ENCODE results near the gene RAB37. TPM values are rescaled to one million over a fixed set of nuclear protein-coding genes. Genes with fewer than 3 reads are reported as not detected.
A peak's percentile ranks its signal among the peaks of the same experiment; 100 is the strongest.

RAB37 gene
- total and polyA plus RNA-seq, 2 of the 8 experiments (the other 6 are each of a cell fraction or from before 2014, with no cell fraction given), result 5.5 to 6.1 TPM

- H3K14ac ChIP-seq (ENCODE audit: insufficient read length), result no peak overlapping the region
- no peak overlapping the region for H2BK120ac ChIP-seq (replicated peaks; ENCODE audit: low read depth, low read length)
- peak overlapping the region; percentile 51; the same call in 1 of the 2 replicates for H3K27ac ChIP-seq (ENCODE audit: low read depth, low read length)
- 0 out of 2 replicates have a peak overlapping the region, but pooled peaks have one; percentile 78 for H2BK5ac ChIP-seq (ENCODE audit: low read depth, low read length)
- ChIA-PET CTCF (ENCODE audit: partially characterized antibody) (interaction anchor here (6.3 to 15.7 kb wide), 4 partner anchors 10 to 24 kb away, joined by 45 to 231 read pairs (median 112); partner anchors contain the start of genes NAT9 and RAB37), POLR2A (ENCODE audit: partially characterized antibody) (interaction anchor here (0.5 to 6.5 kb wide), 4 partner anchors 10 to 98 kb away, joined by 3 to 70 read pairs (median 24); partner anchors contain the start of genes NAT9 and NHERF1)
- H4K20me1 ChIP-seq (replicated peaks in 1 of 2; ENCODE audit: control insufficient read depth in 1 of 2, insufficient read depth in 2 of 2, low read length in 2 of 2), result peaks cover 3 to 14% of the 10 kb centered on the region in 2 experiments
- H3K27me3 ChIP-seq (replicated peaks in 1 of 4; ENCODE audit: control insufficient read depth in 3 of 4, extremely low read depth in 1 of 4, insufficient read depth in 3 of 4, low read length in 3 of 4), result no peaks in the 10 kb centered on the region
- H4K5ac ChIP-seq (ENCODE audit: insufficient read length, low read depth, low read length), result no peak overlapping the region
- H4K91ac ChIP-seq (replicated peaks; ENCODE audit: insufficient read length, low read length), result peak overlapping the region; percentile 62
- H4K8ac ChIP-seq (ENCODE audit: extremely low read depth, insufficient read depth, low read length), result no peak overlapping the region; the same call in 1 of the 2 replicates
- H3K9ac ChIP-seq (replicated peaks in 1 of 4; ENCODE audit: extremely low read depth in 1 of 4, low read depth in 3 of 4, low read length in 3 of 4), result no peak overlapping the region
- 0 out of 2 replicates have a peak overlapping the region, but pooled peaks have one; percentile 32 for H2BK20ac ChIP-seq (ENCODE audit: low read length)
- peak overlapping the region; percentile 75 for H3K18ac ChIP-seq (ENCODE audit: extremely low read depth, low read length)
- no peak overlapping the region for H2BK15ac ChIP-seq (ENCODE audit: low read length)
- H3K23ac ChIP-seq (ENCODE audit: insufficient read length), result no peak overlapping the region
- no peaks in the 10 kb centered on the region for H3K23me2 ChIP-seq (ENCODE audit: low read depth, low read length)
- H3K4me1 ChIP-seq (replicated peaks in 1 of 4; ENCODE audit: control insufficient read depth in 3 of 4, insufficient read depth in 4 of 4, low read length in 3 of 4), result peaks cover 10 to 70% (median 52%) of the 10 kb centered on the region in 4 experiments
- peak overlapping the region in 1 of 2 experiments; percentile 59; a peak in 1 of 4 replicates for H3K4me2 ChIP-seq (ENCODE audit: insufficient read depth in 1 of 2, low read depth in 2 of 2, low read length in 2 of 2)
- FAIRE-seq (no peak), DNase-seq (ENCODE audit: low read depth in 1 of 2, low spot score in 2 of 2) (no peak)
- no peak overlapping the region for H3K4me3 ChIP-seq (ENCODE audit: extremely low read depth in 1 of 4, insufficient read depth in 2 of 4, low read depth in 3 of 4, low read length in 4 of 4)
- H3K56ac ChIP-seq (replicated peaks; ENCODE audit: insufficient read length, low read depth, low read length), result no peak overlapping the region
- WGBS, 2 experiments (ENCODE audit: extremely low coverage in 1 of 2, insufficient coverage in 1 of 2, insufficient read length in 1 of 2, insufficient replicate concordance in 2 of 2, low coverage in 1 of 2, low lambda C conversion rate in 2 of 2, missing lambda C conversion rate in 1 of 2), result 93% methylated on average over 5 of the region's 5 CpGs; no CpG with 5 or more reads in 1 of the 2 experiments
- no peak overlapping the region for H2BK12ac ChIP-seq (ENCODE audit: low read depth, low read length)
- no peak overlapping the region for H2AFZ ChIP-seq (ENCODE audit: low read length)
- H2AK5ac ChIP-seq (ENCODE audit: low read depth, low read length), result peak overlapping the region; percentile 65; the same call in 1 of the 2 replicates
- H3K79me1 ChIP-seq (ENCODE audit: low read depth, low read length), result peaks cover 22% of the 10 kb centered on the region
- H3K36me3 ChIP-seq (ENCODE audit: control insufficient read depth in 2 of 4, insufficient read depth in 4 of 4, low read length in 3 of 4), result peaks cover 0 to 4% (median 0%) of the 10 kb centered on the region in 4 experiments; a peak in 1 of 8 replicates
- H3K4ac ChIP-seq (replicated peaks; ENCODE audit: insufficient read length, low read depth, low read length), result peak overlapping the region; percentile 87
- H3K9me3 ChIP-seq (ENCODE audit: insufficient read depth in 2 of 2, low read depth in 1 of 2, low read length in 1 of 2), result no peaks in the 10 kb centered on the region
- H3K79me2 ChIP-seq (ENCODE audit: control insufficient read depth in 1 of 2, insufficient read depth in 2 of 2, low read length in 2 of 2), result peaks cover 0 to 48% of the 10 kb centered on the region in 2 experiments; a peak in 2 of 4 replicates
- TF ChIP-seq KDM4A (IDR thresholded peaks at IDR 0.05; ENCODE audit: low read depth, low read length, severe bottlenecking) (no peak), GTF2F1 (IDR thresholded peaks at IDR 0.05; ENCODE audit: borderline replicate concordance, low read depth, low read length) (no peak), SRF (IDR thresholded peaks at IDR 0.05; ENCODE audit: low read depth, low read length) (no peak), SP4 (IDR thresholded peaks at IDR 0.05; ENCODE audit: low read length) (no peak), KDM5A (IDR thresholded peaks at IDR 0.05; ENCODE audit: low read length) (no peak), CTBP2 (IDR thresholded peaks at IDR 0.05; ENCODE audit: borderline replicate concordance, insufficient read depth, insufficient read length, low read length) (no peak), CEBPB (IDR thresholded peaks at IDR 0.05; ENCODE audit: low read depth, low read length) (no peak), TCF12 (IDR thresholded peaks at IDR 0.05; ENCODE audit: low read depth, low read length) (no peak), BACH1 (IDR thresholded peaks at IDR 0.05; ENCODE audit: low read length) (no peak), RFX5 (IDR thresholded peaks at IDR 0.05; ENCODE audit: borderline replicate concordance, low read depth, low read length) (no peak), MAX (IDR thresholded peaks at IDR 0.05) (no peak), ATF2 (IDR thresholded peaks at IDR 0.05; ENCODE audit: low read length) (no peak)
Measured at GRCh38 chr17:74761419-74761818, 24.4 kb downstream of the RAB37 start.

Measured in H1 (cell line).